ENCODE results near the gene TFCP2. TPM values are rescaled to one million over a fixed set of nuclear protein-coding genes. Genes with fewer than 3 reads are reported as not detected.

Gene TFCP2
- total RNA-seq, 1 donor from 2014 or later, result 14.1 TPM

DNA sequence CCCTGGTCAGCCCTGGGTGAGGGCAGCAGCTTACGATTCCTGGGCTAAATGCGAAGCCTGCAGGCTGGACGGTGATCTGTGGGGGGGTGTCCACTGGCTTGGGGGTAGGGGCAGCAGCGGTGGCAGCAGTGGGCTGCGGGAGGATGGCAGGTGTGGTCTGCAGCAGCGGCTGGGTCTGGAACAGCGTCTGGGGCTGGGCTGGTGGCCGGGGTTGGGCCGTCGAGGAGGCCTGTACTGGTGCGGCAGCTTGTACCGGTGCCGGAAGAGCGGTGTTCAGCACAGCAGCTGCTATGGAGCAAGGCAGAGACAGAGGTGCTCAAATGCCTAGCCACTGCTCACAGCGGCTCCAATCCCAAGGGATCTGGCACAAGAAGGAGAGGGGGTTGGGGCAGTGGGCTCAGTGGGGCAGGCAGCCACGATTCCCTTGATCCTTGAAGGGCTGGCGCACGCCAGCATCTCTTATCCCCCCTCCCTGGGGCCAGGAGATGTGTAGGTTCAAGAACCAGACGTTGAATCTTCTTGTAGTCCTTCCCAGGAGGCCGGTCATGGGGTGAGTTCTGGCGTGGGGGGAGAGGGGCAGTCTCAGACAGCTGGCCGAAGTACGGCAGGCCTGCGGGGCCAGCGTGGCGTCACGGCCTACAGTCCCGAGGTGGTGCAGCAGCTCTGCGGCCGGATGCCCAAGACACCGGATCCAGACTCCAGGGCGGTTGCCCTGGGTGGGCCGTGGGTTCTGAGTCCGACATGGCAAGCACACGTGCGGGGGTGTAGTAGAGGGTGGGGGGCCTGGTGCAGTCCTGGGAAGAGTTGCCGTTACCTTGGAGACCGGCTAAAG is 25.0 kb upstream of the TFCP2 start:
- DNase-seq (ENCODE audit: low read depth in 2 of 2), result no peak

DNA sequence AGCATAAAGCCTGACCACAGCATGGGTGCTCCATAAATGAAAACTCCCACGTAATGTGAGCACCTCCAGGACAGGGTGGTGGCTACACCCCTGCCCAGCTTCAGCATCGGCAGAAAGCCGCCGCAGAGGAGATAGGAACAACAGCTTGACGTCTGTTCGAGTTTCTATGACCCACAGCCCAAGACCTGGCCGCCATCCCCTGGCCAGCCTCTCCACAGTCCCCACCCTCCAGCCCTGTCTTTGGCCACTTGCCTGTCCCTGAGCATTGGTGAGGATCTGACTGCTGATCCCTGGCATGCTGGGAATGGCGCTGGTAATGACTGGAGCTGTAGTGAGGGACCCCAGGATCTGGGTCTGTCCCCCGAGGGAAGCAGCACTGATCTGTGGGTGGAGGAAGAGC is 23.6 kb upstream of the TFCP2 start:
- no peak for DNase-seq (ENCODE audit: low read depth in 2 of 2)

DNA sequence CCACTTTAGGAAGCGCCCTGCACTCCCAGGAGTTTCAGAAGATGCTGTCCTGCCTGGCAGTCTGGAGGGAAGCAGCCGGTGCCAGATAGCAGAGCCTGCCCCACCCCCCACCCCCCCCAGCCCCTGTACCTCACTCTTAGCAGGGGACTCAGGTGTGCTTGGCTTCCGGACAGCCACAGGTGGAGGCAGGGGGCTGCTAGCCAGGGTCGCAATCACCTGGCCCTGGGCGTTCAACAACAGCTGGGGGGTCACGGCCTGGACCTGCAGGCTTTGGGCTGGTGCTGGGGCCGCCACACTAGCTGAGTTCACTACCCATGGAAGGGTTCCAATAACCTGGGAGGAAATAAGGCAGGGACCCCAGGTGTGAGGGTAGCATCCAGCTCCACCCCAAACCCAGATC is 22.9 kb upstream of the TFCP2 start:
- DNase-seq (ENCODE audit: low read depth in 2 of 2), result no peak

DNA sequence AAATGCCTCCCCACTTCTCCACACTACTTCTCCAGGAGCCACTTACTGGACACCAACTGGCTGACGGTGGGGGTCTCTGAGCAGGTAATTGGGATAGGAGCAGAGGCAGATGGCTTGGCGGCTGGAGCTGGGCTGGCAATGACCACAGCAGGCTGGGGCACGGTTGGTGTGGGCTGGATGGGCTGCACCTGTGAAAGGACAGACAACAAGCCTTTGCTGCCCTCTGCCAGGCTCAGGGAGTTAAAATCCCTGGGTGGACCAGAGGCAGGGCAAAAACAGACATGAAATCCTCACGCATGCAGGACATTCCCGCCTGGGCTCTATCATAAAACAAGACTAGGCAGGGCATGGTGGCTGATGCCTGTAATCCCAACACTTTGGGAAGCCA is 19.3 kb upstream of the TFCP2 start:
- DNase-seq (ENCODE audit: low read depth in 2 of 2), result no peak

DNA sequence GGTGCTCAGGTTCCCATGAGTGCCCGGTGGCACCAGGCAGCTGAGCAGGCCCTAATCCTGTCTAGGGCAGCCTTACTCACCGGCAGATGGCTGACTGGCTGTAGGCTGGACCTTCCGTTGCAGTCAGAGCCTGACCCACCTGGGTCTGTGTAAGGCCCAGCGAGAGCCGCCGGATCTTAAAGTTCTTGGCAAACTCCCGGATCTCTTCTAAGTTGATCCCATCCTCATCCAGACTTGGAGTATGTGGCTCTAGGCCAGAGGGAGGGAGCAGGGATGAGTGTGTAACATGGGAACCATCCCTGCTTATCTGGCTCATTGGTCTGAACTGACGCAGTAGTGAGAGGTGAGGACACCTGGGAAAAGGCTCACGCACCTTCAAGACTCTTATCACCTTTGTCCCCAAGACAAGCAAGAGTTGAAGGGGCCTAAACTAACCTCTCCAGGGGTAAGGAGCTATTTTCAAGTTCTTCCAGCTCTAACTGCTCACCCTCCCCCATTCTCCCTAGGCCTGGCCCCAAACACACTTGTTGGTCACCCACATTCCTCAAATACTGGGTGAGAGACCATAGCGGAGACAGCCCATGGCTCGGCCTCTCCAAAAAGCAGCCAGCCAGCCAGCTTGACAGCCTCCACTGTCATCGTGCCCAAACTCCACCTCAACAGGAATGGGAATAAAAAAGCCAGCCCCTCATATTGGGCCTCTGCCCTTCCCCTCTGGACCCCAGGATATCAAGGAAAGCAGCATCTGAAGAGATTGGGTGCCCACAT is 18.8 kb upstream of the TFCP2 start:
- no peak for DNase-seq (ENCODE audit: low read depth in 2 of 2)

DNA sequence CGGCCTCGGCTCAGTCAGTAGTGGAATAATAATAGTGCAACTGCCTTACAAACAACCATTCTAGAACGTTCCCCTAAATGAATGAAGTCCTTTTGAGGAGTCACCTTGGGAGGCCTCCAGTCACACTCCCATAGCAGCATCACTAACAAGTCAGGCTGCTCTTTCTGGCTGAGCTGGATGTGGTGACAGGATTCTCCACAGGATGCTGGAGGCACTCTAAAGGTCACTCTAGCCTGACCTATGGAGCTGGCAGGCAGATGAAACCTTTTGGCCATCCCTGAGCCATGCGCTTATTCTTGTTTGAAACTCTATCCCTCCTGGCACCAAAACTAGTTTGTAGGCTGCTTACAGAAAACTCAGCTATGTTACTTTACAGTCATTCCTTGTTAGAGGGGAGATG is 17.9 kb upstream of the TFCP2 start:
- DNase-seq (ENCODE audit: low read depth in 2 of 2), result no peak

DNA sequence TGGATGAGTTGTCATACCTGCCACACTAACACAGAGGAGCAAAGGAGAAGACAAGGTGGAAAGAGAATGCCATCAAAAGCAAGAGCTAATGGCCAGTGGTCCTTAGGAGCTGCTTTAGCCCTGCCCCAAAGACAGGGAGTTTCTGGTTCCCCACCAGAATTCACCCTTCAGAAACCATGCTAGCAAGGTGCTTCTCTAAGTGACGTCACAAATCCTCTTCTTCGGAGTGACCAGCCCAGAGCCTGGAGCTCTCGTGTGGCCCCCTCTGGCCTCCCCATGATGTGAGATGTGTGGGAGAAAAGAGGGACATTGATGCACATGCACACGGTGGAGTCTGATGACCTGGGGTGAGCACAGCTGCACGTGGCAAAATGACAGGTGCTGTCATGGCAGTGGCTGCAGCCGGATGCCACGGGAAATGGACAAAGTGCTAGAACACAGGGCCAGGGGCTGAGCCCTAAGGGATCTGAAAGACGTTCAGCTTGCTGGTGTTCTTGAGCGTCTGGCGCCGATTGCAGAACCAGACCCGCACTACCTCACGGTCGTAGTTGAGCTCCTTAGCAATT is 16.9 kb upstream of the TFCP2 start:
- DNase-seq (ENCODE audit: low read depth in 2 of 2), result no peak

DNA sequence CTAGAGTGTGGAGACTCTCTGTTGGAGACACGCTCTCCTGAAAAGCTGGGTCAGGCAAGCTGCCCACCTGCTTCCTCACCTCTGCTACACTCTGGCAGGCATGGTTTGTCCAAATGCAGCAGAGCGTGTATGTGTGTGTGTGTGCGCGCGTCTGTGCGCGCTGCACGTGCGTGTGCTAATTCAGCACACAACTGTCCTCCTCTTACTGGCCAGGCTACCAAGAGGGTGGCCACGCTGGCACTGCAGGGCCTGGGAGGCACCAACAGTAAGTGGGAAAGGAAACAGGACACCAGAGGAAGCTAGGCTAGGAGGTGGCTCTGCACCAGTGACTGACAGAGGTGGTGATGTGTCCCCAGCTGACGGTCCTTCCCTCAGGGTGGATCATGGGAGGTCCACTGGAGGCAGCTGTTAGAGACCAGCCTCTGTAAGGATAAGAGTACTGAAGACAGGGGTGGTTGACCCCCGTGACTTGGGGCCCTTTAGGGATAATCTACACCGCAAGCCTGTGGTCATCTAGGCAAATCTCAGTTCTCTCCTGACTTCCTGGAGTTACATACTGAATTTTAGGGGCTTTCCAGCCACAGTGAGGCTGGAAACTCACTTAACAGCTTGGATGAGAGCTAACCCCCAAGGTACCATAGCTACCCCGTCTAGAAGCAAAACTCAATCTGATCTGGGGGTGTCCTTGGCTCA is 15.6 kb upstream of the TFCP2 start:
- DNase-seq (ENCODE audit: low read depth in 2 of 2), result peak in 1 of 2 donors; percentile 17

DNA sequence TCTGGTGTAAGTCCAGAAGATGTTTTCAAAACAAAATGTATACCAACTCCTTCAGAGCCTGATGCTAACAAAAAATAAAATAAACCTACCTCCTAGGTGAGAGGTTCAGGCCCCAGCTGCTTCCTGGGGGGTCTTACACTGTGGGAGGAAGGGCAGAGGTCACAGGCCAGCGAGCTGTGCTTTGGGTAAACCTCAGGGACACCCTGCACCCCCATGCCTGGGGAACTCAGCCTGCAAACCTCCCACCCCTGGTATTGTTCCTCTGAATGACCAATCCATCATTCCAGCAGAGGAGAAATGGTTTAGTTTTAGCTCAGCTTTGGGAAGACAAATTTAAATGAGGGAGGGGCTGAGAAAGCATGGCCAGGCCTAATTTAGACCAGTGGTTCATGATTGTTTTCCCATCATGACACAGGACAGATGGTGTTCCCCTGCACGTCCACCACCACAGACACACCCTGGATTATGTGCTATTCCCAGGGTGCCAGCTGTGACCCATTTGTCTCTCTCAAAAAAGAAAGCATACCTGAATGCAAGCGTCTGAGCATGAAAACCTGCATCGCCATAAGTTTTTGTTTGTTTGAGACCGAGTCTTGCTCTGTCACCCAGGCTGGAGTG is 14.5 kb upstream of the TFCP2 start:
- DNase-seq (ENCODE audit: low read depth in 2 of 2), result peak; percentile 16 to 46

DNA sequence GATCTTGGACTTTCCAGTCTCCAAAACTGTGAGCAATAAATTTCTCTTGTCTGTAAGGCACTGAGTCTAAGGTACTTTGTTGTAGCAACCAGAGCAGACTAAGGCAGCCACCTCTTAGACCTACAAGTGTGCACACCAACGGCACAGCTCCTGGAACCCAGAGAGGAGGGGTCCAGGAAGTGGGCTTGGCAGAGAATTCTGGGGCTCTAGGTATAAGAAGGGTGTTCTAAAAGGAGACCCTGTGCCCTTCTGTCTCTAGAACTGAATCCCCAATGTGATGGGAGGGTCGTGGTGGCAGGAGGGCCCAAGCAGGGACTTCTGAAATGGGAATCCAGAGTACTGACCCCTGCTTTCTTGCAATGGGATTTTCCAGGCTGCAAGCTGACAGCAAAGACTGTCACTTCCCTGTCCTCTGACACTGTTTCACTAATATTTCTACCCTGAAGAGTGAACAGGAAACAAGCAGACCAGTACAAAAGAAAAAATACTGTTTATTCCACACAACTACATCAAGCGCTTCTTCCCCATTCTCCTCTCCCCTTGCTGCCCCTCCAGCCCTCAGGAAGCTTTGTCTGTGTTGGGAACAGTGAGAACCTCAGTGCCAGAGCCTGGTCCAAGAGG is 13.6 kb upstream of the TFCP2 start:
- peak; percentile 20 to 56 for DNase-seq (ENCODE audit: low read depth in 2 of 2)

DNA sequence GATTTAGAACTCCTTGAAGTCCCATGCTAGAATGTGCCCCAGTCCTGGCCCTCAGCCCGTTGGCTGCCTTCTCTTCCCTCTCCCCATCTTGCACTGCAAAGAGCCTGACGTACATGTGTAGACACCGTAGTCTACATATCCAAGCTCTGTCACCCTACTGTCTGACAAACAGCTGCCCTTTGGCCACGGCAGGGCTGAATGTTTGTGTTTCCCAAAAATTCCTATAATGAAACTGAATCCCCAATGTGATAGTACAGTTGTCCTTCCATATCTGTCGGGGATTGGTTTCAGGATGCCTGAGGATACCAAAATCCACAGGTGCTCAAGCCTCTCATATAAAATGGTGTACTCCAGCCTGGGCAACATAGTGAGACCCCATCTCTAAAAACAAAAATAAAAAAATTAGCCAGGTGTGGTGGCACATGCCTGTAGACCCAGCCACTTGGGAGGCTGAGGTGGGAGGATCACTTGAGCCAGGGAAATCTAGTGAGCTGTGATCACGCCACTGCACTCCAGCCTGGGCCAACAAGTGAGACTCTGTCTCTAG is 12.3 kb upstream of the TFCP2 start:
- no peak for DNase-seq (ENCODE audit: low read depth in 2 of 2)

DNA sequence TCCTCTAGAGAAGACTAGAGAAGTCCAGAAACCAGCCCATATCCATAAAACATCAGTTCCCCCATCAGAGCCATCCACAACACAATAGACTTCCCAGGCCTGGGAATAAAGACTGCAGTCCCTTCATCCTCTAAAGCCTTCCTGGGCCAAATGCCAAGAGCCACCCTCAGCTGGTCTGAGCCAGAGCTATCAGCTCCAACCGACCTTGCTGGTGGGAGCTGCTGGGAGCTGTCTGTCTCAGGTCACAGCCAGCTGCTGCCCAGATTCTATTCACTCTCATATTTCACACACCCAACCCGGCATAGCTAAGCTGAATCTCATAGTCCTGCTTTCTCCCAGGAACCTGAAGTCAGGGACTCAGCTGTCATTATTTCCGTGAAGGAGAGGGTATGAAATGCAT is 10.9 kb upstream of the TFCP2 start:
- DNase-seq (ENCODE audit: low read depth in 2 of 2), result peak; percentile 19 to 33

DNA sequence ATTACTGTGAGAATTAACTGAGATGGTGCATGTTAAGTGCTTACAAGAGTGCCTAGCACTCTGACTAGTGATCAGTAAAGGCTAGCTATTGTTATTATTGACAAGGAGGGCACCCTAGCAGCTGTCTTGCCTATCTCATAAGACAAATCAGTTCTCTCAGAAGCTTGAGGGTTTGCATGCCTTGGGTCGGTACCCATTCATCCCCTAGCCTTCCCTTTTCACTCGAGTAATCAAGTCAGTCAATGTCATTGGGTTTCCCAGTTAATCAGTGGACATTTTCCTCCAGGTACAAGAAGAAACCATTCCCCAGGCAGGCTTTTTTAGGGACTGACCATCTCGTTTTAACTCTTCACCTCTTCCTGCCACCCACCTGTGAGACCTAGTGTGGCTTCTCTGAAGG is 10.4 kb upstream of the TFCP2 start:
- DNase-seq (ENCODE audit: low read depth in 2 of 2), result no peak

DNA sequence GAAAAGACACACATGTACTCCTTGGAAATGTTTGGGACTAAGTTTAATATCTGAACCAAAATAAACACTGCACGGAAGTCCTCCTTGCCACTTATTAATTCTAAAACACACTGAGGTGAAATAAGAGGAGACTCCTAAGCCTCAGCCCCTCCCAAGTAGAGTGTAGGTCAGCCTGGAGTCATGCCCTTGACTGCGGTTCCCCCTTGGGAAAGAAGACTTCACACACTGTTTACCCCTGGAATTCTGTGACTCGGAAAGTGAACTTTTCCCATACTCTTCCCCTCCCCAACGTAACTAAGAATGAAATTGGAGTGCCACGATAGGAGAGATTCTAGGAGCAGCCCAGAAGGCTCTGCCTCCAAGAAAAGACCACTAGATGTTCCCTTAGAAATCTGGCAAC is 8.6 kb upstream of the TFCP2 start:
- DNase-seq (ENCODE audit: low read depth in 2 of 2), result no peak

DNA sequence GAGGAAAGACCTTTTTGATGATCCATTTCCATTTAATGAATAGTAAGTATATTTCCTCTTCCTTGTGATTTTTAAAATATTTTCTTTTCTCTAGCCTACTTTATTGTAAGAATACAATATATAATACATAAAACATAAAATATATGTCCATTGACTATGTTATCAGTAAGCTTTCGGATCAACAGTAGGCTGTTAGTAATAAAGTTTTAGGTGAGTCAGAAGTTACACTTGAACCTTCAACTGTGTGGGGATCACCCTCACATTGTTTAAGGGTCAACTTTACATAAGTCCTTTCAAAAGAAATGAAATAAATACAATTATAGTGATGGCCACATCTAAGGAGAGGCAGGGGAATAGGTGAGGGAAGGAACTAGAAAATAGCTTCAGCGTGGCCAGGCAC is 5.0 kb upstream of the TFCP2 start:
- DNase-seq (ENCODE audit: low read depth in 2 of 2), result no peak

DNA sequence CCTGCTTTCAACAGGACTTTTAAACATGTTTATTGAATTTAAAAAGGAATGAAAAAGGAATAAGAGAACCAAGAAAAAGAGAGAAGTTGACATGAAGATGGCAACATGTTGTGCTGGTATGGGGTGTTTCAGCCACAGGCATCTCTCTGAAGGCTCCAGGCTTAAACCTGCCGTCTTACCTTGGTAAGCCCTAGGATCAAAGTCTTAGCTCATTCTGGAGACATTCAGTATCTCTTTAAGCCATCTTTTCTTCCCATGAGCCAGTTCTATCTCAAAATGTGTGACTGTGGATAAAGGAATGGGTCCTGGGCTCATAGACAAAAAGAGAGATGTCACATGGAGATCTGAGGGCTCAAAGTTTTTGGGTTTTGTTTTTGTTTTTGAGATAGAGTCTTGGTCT is 1.6 kb upstream of the TFCP2 start:
- no peak for DNase-seq (ENCODE audit: low read depth in 2 of 2)

DNA sequence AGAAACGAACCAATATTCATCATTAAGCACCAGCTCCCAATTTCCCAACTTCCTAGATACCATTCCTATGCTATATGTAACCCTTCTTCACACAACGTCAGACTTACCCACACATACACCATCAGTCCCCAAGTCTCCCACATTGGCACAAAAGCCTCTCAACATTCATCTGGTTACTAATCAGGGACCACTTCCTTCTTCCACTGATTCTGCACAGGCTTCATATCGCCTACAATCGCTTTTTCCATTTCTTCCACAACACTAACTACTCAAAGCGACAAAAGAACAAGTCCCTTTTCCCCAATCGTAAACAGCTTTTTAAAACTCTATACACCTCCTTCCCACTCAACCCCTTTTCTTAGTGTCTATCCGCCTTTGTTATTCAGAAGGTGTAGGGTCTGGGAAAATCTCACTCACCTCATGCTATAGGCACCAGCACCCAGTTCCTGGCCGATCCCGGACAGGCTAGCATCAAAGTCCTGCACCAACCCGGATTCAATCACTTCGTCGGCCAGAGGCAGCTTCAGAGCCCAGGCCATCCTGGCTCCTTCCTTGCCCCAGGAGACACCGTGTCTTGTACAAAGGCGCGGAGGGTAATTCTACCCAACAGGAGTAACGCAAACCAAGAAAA is 936 bp downstream of the TFCP2 start:
- DNase-seq (ENCODE audit: low read depth in 2 of 2), result peak; percentile 37 to 49

DNA sequence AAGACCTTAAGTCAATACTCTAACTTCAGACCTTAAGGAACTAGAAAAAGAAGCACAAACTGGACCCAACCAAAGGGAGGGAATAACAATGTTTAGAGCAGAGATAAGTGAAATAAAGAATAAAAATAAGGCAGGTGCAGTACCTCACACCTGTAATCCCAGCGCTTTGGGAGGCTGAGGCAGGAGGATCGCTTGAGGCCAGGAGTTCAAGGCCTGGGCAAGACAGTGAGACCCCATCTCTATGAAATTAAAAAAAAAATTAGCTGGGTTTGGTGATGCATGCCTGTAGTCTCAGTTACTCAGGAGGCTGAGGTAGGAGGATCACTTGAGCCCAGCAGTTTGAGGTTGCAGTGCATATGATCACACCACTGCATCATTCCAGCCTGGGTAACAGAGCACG is 9.1 kb downstream of the TFCP2 start:
- no peak for DNase-seq (ENCODE audit: low read depth in 2 of 2)

DNA sequence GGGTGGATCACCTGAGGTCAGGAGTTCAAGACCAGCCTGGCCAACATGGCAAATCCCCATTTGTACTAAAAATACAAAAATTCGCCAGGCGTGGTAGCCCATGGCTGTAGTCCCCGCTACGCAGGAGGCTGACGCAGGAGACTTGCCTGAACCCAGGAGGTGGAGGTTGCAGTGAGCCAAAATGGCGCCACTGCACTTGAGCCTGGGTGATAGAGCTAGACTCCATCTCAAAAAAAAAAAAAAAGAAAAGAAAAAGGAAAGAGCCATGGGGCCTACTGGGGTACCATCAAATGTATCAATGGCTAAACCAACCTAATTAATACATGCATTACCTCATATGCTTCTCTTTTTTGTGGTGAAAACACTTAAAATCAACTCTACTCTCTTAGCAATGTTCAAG is 10.7 kb downstream of the TFCP2 start:
- DNase-seq (ENCODE audit: low read depth in 2 of 2), result no peak

DNA sequence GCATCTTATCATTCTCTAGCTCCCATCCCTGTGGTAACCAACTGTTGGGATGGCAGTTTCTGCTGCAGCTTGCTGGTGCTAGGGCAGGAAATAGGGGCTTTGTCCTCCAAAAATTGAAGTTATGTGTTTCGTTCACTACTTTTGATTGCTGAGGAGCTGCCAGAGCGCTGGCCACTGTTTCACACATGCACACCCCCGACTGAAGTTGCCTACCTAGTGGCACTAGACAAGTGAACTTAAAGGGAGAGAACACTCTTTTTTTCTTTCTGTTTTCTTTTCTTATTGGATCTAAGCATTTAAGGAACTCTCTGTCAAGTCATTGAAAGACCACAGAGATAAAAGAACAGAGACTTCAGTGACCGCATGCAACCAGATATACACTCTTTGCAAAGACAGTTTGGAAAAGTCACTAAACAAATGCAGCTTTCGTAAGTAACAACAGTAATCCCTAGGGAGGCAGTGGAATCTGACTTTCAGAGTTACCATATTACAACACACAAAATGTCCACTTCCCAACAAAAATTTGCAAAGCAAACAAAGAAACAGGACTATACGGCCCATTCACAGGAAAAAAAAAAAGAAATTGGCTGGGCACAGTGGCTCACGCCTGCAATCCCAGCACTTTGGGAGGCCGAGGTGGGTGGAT is 12.0 kb downstream of the TFCP2 start:
- no peak for DNase-seq (ENCODE audit: low read depth in 2 of 2)

Data from lung microvascular endothelial cell (primary cell).